Measurements from ENCODE around the gene ACSF3. TPM values are rescaled to one million over a fixed set of nuclear protein-coding genes. Genes with fewer than 3 reads are reported as not detected.

Gene ACSF3
- total RNA-seq, 1 experiment from 2014 or later, result 54.9 TPM

DNA sequence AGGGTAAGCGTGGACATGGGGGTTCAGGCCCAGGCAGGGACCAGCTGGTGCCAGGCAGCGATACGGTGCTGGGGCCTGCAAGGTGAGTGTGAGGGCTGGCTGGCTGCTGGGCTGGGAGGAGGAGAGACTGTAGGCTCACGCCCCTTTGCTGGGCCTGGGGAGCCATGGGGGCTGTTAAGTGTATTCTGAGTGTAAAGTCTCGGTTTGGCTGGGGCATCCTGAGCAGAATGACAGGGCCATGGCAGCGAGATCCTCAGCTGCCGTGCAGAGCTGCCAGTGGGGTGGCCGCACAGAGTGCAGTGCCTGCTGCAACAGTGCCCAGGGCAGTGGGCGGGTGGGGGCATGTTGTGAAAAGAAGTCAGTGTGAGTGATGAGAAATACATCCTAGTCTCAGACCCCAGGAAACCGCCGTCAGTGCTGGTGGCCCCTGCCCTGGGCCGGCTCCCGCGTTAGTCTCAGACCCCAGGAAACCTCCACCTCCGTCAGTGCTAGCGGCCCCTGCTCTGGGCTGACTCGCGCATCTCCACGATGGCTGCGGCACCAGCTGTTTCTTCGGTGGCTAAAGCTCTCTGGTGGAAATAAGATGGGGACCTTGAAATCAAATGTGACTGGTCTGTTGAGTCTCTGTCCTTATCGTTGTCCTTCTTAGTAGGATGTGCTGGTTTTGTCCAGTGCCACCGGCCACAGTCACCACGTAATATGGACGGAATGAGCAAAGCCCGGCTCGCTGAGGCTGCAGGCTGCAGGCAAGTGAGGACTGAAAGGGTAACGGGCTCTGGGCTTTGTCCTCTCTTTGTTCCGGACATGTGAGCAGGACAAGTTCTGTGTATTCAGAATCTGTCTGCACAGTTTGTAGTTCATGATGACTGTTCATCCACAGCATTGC, 22.9 kb downstream of the ACSF3 start:
- TF ChIP-seq, protein P1, sequence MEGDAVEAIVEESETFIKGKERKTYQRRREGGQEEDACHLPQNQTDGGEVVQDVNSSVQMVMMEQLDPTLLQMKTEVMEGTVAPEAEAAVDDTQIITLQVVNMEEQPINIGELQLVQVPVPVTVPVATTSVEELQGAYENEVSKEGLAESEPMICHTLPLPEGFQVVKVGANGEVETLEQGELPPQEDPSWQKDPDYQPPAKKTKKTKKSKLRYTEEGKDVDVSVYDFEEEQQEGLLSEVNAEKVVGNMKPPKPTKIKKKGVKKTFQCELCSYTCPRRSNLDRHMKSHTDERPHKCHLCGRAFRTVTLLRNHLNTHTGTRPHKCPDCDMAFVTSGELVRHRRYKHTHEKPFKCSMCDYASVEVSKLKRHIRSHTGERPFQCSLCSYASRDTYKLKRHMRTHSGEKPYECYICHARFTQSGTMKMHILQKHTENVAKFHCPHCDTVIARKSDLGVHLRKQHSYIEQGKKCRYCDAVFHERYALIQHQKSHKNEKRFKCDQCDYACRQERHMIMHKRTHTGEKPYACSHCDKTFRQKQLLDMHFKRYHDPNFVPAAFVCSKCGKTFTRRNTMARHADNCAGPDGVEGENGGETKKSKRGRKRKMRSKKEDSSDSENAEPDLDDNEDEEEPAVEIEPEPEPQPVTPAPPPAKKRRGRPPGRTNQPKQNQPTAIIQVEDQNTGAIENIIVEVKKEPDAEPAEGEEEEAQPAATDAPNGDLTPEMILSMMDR (IDR thresholded peaks at IDR 0.05; ENCODE audit: unreplicated experiment), result no peak
- H3K4me1 Mint-ChIP-seq (ENCODE audit: low read depth, unreplicated experiment), result no peaks in the 10 kb centered on the region
- DNase-seq, result no peak
- H3K27me3 Mint-ChIP-seq (ENCODE audit: unreplicated experiment), result no peaks in the 10 kb centered on the region
- CTCF ChIA-PET, result no interaction called here
- no TSS peak for BruUV-seq (replicated peaks)
- H3K36me3 Mint-ChIP-seq (ENCODE audit: insufficient read depth, unreplicated experiment), result peaks cover 18% of the 10 kb centered on the region
- no peak overlapping the region for H3K4me3 Mint-ChIP-seq (ENCODE audit: low read depth, unreplicated experiment)
- H3K27ac Mint-ChIP-seq (ENCODE audit: unreplicated experiment), result no peak overlapping the region
- no peaks in the 10 kb centered on the region for H3K9me3 Mint-ChIP-seq (ENCODE audit: low read depth, unreplicated experiment)
- intact Hi-C loops (cut with micrococcal nuclease; ENCODE audit: unreplicated experiment), result no loop called here

DNA sequence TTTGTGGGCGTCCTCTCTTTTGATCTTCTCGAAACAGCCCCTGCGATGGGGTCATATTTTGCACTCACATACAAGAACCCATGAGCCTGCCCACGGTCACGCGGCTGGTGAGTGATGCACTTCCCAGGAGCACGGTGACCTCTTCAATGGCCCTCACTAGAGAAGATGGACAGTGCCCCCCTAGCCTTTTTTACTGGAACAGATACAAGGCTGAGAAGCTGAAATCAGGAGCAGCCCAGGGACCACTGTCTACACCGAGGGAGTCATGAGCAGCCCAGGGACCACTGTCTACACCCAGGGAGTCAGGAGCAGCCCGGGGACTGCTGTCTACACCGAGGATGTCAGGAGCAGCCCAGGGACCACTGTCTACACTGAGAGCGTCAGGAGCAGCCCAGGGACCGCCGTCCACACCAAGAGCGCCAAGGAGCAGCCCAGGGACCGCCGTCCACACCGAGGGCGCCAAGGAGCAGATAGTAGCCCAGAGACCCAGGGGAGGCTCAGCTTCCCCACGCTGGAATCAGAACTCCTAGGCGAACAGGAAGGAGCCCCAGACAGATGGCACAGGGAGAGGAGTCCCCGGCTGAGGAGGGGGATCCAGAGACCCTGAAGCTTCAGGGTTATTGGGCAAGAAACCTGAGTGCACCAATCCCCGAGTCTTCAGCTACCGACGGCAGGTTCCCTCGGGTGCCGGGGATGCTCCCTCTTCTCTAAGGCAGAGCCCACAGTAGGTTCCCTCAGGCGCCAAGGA, 23.7 kb downstream of the ACSF3 start:
- H3K27ac Mint-ChIP-seq (ENCODE audit: unreplicated experiment), result no peak overlapping the region
- no TSS peak for BruUV-seq (replicated peaks)
- H3K36me3 Mint-ChIP-seq (ENCODE audit: insufficient read depth, unreplicated experiment), result peaks cover 18% of the 10 kb centered on the region
- H3K9me3 Mint-ChIP-seq (ENCODE audit: low read depth, unreplicated experiment), result no peaks in the 10 kb centered on the region
- no peak overlapping the region for H3K4me3 Mint-ChIP-seq (ENCODE audit: low read depth, unreplicated experiment)
- intact Hi-C loops (cut with micrococcal nuclease; ENCODE audit: unreplicated experiment), result no loop called here
- TF ChIP-seq, protein P1 (IDR thresholded peaks at IDR 0.05; ENCODE audit: unreplicated experiment), result no peak
- DNase-seq, result no peak
- H3K27me3 Mint-ChIP-seq (ENCODE audit: unreplicated experiment), result no peaks in the 10 kb centered on the region
- no peaks in the 10 kb centered on the region for H3K4me1 Mint-ChIP-seq (ENCODE audit: low read depth, unreplicated experiment)
- CTCF ChIA-PET, result no interaction called here

DNA sequence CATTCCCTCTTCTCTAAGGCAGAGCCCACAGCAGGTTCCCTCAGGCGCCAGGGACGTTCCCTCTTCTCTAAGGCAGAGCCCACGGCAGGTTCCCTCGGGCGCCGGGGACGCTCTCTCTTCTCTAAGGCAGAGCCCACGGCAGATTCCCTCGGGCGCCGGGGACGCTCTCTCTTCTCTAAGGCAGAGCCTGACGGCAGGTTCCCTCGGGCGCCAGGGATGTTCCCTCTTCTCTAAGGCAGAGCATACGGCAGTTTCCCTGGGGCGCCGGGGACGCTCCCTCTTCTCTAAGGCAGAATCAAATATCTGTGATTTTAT, 24.3 kb downstream of the ACSF3 start:
- no peak for DNase-seq
- TF ChIP-seq, protein P1 (IDR thresholded peaks at IDR 0.05; ENCODE audit: unreplicated experiment), result no peak
- no peak overlapping the region for H3K4me3 Mint-ChIP-seq (ENCODE audit: low read depth, unreplicated experiment)
- H3K4me1 Mint-ChIP-seq (ENCODE audit: low read depth, unreplicated experiment), result no peaks in the 10 kb centered on the region
- CTCF ChIA-PET, result no interaction called here
- intact Hi-C loops (cut with micrococcal nuclease; ENCODE audit: unreplicated experiment), result no loop called here
- BruUV-seq (replicated peaks), result no TSS peak
- peaks cover 22% of the 10 kb centered on the region for H3K36me3 Mint-ChIP-seq (ENCODE audit: insufficient read depth, unreplicated experiment)
- H3K27me3 Mint-ChIP-seq (ENCODE audit: unreplicated experiment), result no peaks in the 10 kb centered on the region
- no peaks in the 10 kb centered on the region for H3K9me3 Mint-ChIP-seq (ENCODE audit: low read depth, unreplicated experiment)
- H3K27ac Mint-ChIP-seq (ENCODE audit: unreplicated experiment), result no peak overlapping the region

DNA sequence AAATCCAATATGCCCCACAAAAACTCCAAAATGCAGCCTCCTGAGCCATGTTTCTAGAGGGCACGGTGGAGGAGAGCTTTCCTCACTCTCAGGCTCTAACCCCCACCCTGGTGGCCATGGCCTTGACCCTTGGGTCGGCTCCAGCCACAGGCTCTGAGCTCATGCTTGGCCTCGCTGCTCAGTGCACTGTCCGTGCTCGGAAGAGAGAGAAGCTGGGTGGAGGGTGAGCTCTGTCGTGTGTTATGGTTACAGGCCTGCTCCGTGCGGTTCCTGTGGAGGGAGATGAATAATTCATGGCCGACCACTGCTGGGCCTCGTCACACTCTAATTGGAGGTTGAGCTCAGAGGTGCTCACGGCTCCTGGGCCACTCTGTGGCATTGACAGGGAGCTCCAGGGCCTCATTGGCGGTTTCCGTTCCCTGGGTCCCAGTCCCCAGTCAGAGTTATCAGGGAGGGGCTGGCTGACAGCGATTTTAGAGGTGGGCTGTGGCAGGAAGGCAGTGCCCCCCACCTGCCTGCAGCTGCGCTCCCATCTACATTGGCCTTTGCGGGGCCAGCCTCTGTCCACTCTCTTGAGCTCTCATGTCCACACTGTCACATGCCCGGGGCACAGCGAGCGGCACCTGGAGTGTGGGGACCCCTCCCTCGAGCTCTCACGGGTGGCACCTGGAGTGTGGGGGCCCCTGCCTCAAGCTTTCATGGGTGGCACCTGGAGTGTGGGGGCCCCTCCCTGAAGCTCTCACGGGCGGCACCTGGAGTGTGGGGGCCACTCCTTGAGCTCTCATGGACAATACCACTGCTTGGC, 24.9 kb downstream of the ACSF3 start:
- Mint-ChIP-seq H3K27ac (ENCODE audit: unreplicated experiment) (no peak overlapping the region), H3K27me3 (ENCODE audit: unreplicated experiment) (no peaks in the 10 kb centered on the region), H3K36me3 (ENCODE audit: insufficient read depth, unreplicated experiment) (peaks cover 28% of the 10 kb centered on the region), H3K4me1 (ENCODE audit: low read depth, unreplicated experiment) (no peaks in the 10 kb centered on the region), H3K9me3 (ENCODE audit: low read depth, unreplicated experiment) (no peaks in the 10 kb centered on the region), H3K4me3 (ENCODE audit: low read depth, unreplicated experiment) (no peak overlapping the region)
- TF ChIP-seq, protein P1 (IDR thresholded peaks at IDR 0.05; ENCODE audit: unreplicated experiment), result no peak
- CTCF ChIA-PET, result no interaction called here
- no TSS peak for BruUV-seq (replicated peaks)
- no peak for DNase-seq
- intact Hi-C loops (cut with micrococcal nuclease; ENCODE audit: unreplicated experiment), result no loop called here

Measured in Calu3 (cell line).